ENCODE data around the gene SHOC1.
A peak's percentile ranks its signal among the peaks of the same experiment; 100 is the strongest.

The SHOC1 gene

GRCh38 chr9:111754800-111755199 is 39.9 kb downstream of the SHOC1 start (continued):
- TF ChIP-seq, protein P1, sequence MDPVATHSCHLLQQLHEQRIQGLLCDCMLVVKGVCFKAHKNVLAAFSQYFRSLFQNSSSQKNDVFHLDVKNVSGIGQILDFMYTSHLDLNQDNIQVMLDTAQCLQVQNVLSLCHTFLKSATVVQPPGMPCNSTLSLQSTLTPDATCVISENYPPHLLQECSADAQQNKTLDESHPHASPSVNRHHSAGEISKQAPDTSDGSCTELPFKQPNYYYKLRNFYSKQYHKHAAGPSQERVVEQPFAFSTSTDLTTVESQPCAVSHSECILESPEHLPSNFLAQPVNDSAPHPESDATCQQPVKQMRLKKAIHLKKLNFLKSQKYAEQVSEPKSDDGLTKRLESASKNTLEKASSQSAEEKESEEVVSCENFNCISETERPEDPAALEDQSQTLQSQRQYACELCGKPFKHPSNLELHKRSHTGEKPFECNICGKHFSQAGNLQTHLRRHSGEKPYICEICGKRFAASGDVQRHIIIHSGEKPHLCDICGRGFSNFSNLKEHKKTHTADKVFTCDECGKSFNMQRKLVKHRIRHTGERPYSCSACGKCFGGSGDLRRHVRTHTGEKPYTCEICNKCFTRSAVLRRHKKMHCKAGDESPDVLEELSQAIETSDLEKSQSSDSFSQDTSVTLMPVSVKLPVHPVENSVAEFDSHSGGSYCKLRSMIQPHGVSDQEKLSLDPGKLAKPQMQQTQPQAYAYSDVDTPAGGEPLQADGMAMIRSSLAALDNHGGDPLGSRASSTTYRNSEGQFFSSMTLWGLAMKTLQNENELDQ (tag by site-specific recombination; IDR thresholded peaks at IDR 0.05; ENCODE audit: low read depth) = no peak
- TF ChIP-seq ZNF837 (tag by site-specific recombination; IDR thresholded peaks at IDR 0.05) (no peak), ZNF274 (IDR thresholded peaks at IDR 0.05; ENCODE audit: low read length) (no peak), ZNF274 (tag by site-specific recombination; IDR thresholded peaks at IDR 0.05; ENCODE audit: borderline replicate concordance) (no peak), TCF7L2 (IDR thresholded peaks at IDR 0.05; ENCODE audit: borderline replicate concordance, low read depth, low read length) (no peak), ELK4 (IDR thresholded peaks at IDR 0.05; ENCODE audit: borderline replicate concordance, low read depth, low read length) (no peak), ZNF394 (tag by site-specific recombination; IDR thresholded peaks at IDR 0.05; ENCODE audit: borderline replicate concordance) (no peak), KLF9 (tag by site-specific recombination; IDR thresholded peaks at IDR 0.05; ENCODE audit: low read depth) (no peak), ZNF830 (tag by site-specific recombination; IDR thresholded peaks at IDR 0.05; ENCODE audit: low read depth) (no peak)

DNA sequence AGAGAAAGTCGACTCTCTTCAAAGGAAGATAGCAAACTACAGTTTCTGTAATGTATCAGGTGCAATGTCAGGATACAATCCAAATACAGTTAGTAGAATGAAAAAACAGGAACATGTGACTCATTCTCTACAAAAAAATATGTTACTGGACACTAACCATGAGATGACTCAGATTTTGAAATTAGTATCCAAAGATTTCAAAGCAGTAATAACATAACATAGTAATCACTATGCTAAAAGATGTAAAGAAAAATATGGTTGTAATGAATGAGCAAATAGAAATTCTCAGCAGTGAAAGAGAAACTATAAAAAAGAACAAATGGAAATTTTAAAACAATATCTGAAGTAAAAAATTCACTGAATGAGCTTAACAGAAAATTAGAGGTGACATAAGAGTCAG is 42.3 kb downstream of the SHOC1 start:
- ChIA-PET POLR2A (no interaction called here), CTCF (interaction anchor here (1.9 kb wide), 1 partner anchor 322 kb away, joined by 9 read pairs; no protein-coding TSS in a partner anchor)
- H3K36me3 ChIP-seq (ENCODE audit: control insufficient read depth in 2 of 2, insufficient read depth in 1 of 2, low read length in 2 of 2) = no peaks in the 10 kb centered on the region
- TF ChIP-seq SETDB1 (IDR thresholded peaks at IDR 0.05; ENCODE audit: insufficient read length, low read length) = peak; percentile 78
- no peak for TF ChIP-seq ZNF433 (tag by site-specific recombination; IDR thresholded peaks at IDR 0.05; ENCODE audit: low read depth)
- H3K4me1 ChIP-seq (ENCODE audit: control insufficient read depth, insufficient read depth, low read length) = no peaks in the 10 kb centered on the region
- no peaks in the 10 kb centered on the region for H3K9me3 ChIP-seq (ENCODE audit: control insufficient read depth, insufficient read depth, low read depth, low read length)
- H3K27ac ChIP-seq (ENCODE audit: extremely low read depth, low read depth, low read length) = no peak overlapping the region
- no peak overlapping the region for H3K4me3 ChIP-seq (ENCODE audit: low read depth, low read length)

All from HEK293 (cell line).